ENCODE measurements around the gene SNCA. TPM values are rescaled to one million over a fixed set of nuclear protein-coding genes. Genes with fewer than 3 reads are reported as not detected.
A peak's percentile ranks its signal among the peaks of the same experiment; 100 is the strongest.

SNCA gene
- polyA plus RNA-seq, 1 donor = 26.5 TPM

GRCh38 chr4:89754531-89754930 is 82.4 kb downstream of the SNCA start:
- DNase-seq (ENCODE audit: low read depth) = no peak

GRCh38 chr4:89753601-89754066 is 83.3 kb downstream of the SNCA start:
- peak; percentile 25 for DNase-seq (ENCODE audit: low read depth)

- DNase-seq (ENCODE audit: low read depth) = no peak
Observed at GRCh38 chr4:89752932-89753598, 83.9 kb downstream of the SNCA start.

- no peak for DNase-seq (ENCODE audit: low read depth)
Observed at GRCh38 chr4:89751416-89751815, 85.5 kb downstream of the SNCA start.

GRCh38 chr4:89746377-89746776 is 90.6 kb downstream of the SNCA start:
- DNase-seq (ENCODE audit: low read depth) = no peak

GRCh38 chr4:89745708-89746107 is 91.3 kb downstream of the SNCA start:
- no peak for DNase-seq (ENCODE audit: low read depth)

- no peak for DNase-seq (ENCODE audit: low read depth)
Observed at GRCh38 chr4:89744914-89745313, 92.0 kb downstream of the SNCA start.

- DNase-seq (ENCODE audit: low read depth) = no peak
Observed at GRCh38 chr4:89741768-89742167, 95.2 kb downstream of the SNCA start.

- DNase-seq (ENCODE audit: low read depth) = no peak
Observed at GRCh38 chr4:89739311-89739988, 97.5 kb downstream of the SNCA start.

GRCh38 chr4:89737888-89738287 is 99.1 kb downstream of the SNCA start:
- DNase-seq (ENCODE audit: low read depth) = no peak

- DNase-seq (ENCODE audit: low read depth) = no peak
Observed at GRCh38 chr4:89733946-89734345, 103.0 kb downstream of the SNCA start.

GRCh38 chr4:89727238-89727637 is 109.7 kb downstream of the SNCA start:
- no peak for DNase-seq (ENCODE audit: low read depth)

- no peak for DNase-seq (ENCODE audit: low read depth)
Observed at GRCh38 chr4:89725268-89725667, 111.7 kb downstream of the SNCA start.

GRCh38 chr4:89724716-89725115 is 112.2 kb downstream of the SNCA start:
- DNase-seq (ENCODE audit: low read depth) = no peak

GRCh38 chr4:89723096-89723495 is 113.9 kb downstream of the SNCA start:
- DNase-seq (ENCODE audit: low read depth) = no peak

- no peak for DNase-seq (ENCODE audit: low read depth)
Observed at GRCh38 chr4:89722517-89722916, 114.4 kb downstream of the SNCA start.

- DNase-seq (ENCODE audit: low read depth) = no peak
Observed at GRCh38 chr4:89720981-89721380, 116.0 kb downstream of the SNCA start.

- no peak for DNase-seq (ENCODE audit: low read depth)
Observed at GRCh38 chr4:89719536-89720090, 117.3 kb downstream of the SNCA start.

GRCh38 chr4:89716893-89717292 is 120.1 kb downstream of the SNCA start:
- no peak for DNase-seq (ENCODE audit: low read depth)

GRCh38 chr4:89715631-89716030 is 121.3 kb downstream of the SNCA start:
- no peak for DNase-seq (ENCODE audit: low read depth)

- DNase-seq (ENCODE audit: low read depth) = no peak
Observed at GRCh38 chr4:89712827-89713226, 124.1 kb downstream of the SNCA start.

GRCh38 chr4:89712141-89712540 is 124.8 kb downstream of the SNCA start:
- no peak for DNase-seq (ENCODE audit: low read depth)

GRCh38 chr4:89708903-89709421 is 128.0 kb downstream of the SNCA start:
- no peak for DNase-seq (ENCODE audit: low read depth)

All from forelimb muscle (tissue), 1 donor.